GM18870 (cell line): ENCODE measurements around the gene HOXD12.

Source experiments
- ATAC-seq: cut with Tn5 transposase; IDR thresholded peaks from one replicate; pipeline ENCODE4 v1.9.1; 2021; ENCODE audit warnings: moderate library complexity; ENCODE audit not compliant: unreplicated experiment

The HOXD12 gene

GRCh38 chr2:176130957-176131847, 31.6 kb downstream of the HOXD12 start:
- no peak for ATAC-seq

- no peak for ATAC-seq
Observed at GRCh38 chr2:176131848-176132158, 32.2 kb downstream of the HOXD12 start.

- no peak for ATAC-seq
Observed at GRCh38 chr2:176132205-176133171, 32.9 kb downstream of the HOXD12 start.

- ATAC-seq, result no peak
Observed at GRCh38 chr2:176133389-176133788, 33.8 kb downstream of the HOXD12 start.

- ATAC-seq, result no peak
Observed at GRCh38 chr2:176134035-176134434, 34.4 kb downstream of the HOXD12 start.

- ATAC-seq, result no peak
Observed at GRCh38 chr2:176135035-176135440, 35.4 kb downstream of the HOXD12 start.

GRCh38 chr2:176136374-176137251, 37.0 kb downstream of the HOXD12 start:
- no peak for ATAC-seq

- ATAC-seq, result no peak
Observed at GRCh38 chr2:176137252-176137580, 37.6 kb downstream of the HOXD12 start.

GRCh38 chr2:176137906-176138305, 38.3 kb downstream of the HOXD12 start:
- ATAC-seq, result no peak

GRCh38 chr2:176138526-176138922, 38.9 kb downstream of the HOXD12 start:
- no peak for ATAC-seq

GRCh38 chr2:176138923-176139660, 39.5 kb downstream of the HOXD12 start:
- no peak for ATAC-seq

GRCh38 chr2:176139661-176140512, 40.3 kb downstream of the HOXD12 start:
- ATAC-seq, result no peak

GRCh38 chr2:176140513-176141317, 41.1 kb downstream of the HOXD12 start:
- ATAC-seq, result peak; percentile 83

GRCh38 chr2:176142281-176142680, 42.7 kb downstream of the HOXD12 start:
- no peak for ATAC-seq

- ATAC-seq, result no peak
Observed at GRCh38 chr2:176145085-176145969, 45.7 kb downstream of the HOXD12 start.

GRCh38 chr2:176146101-176146500, 46.5 kb downstream of the HOXD12 start:
- no peak for ATAC-seq

- no peak for ATAC-seq
Observed at GRCh38 chr2:176146645-176147044, 47.0 kb downstream of the HOXD12 start.
